Esophagus squamous epithelium (tissue), 4 donors: Measurements from ENCODE around the gene ZNF24.

ENCODE experiments used
- POLR2A ChIP-seq, 4 donors: fragments of 450-650 bp; IDR thresholded peaks; one replicate each; pipeline ENCODE4 v1.6.1; 2017; ENCODE audit warnings: antibody characterized with exemption in 4 of 4, mild to moderate bottlenecking in 4 of 4, moderate library complexity in 3 of 4
- TF ChIP-seq, protein P1 (sequence below), 6 experiments: fragments of 450-650 bp in 4 of 6; fragments of 200-600 bp in 2 of 6; sonication (generic) in 2 of 6; IDR thresholded peaks; one replicate each; pipeline ENCODE4 v1.5.1; 2016 to 2019; ENCODE audit warnings: antibody characterized with exemption in 6 of 6, mild to moderate bottlenecking in 4 of 6, moderate library complexity in 4 of 6

DNA sequence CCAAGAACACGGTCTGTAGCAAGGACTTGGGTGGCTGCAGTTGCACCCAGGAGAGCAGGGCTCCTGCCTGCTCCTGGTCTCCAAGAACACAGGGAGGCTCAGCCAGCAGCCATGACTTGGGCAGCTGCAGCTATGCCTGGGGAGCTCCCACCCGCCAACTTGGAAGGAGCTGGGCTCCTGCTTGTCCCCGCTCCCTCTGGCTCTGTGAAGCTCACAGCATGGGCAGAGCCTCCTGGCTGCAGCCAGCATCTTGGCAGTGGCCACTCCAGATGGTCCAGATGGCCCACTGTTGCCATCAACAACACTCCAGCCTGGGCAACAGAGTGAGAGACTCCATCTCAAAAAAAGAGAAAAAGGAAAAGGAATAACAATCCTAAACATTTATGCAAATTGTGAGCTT, 59.4 kb downstream of the ZNF24 start:
- TF ChIP-seq, protein P1, sequence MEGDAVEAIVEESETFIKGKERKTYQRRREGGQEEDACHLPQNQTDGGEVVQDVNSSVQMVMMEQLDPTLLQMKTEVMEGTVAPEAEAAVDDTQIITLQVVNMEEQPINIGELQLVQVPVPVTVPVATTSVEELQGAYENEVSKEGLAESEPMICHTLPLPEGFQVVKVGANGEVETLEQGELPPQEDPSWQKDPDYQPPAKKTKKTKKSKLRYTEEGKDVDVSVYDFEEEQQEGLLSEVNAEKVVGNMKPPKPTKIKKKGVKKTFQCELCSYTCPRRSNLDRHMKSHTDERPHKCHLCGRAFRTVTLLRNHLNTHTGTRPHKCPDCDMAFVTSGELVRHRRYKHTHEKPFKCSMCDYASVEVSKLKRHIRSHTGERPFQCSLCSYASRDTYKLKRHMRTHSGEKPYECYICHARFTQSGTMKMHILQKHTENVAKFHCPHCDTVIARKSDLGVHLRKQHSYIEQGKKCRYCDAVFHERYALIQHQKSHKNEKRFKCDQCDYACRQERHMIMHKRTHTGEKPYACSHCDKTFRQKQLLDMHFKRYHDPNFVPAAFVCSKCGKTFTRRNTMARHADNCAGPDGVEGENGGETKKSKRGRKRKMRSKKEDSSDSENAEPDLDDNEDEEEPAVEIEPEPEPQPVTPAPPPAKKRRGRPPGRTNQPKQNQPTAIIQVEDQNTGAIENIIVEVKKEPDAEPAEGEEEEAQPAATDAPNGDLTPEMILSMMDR (IDR thresholded peaks at IDR 0.05): no peak
- no peak for TF ChIP-seq POLR2A (IDR thresholded peaks at IDR 0.05)
